ELR (cell line): ENCODE data around the gene PLXNA2.

Source experiments
- DNase-seq: peaks from one replicate; pipeline ENCODE4 v3.0.0-alpha.2; 2015; ENCODE audit warnings: low read depth

The PLXNA2 gene

GRCh38 chr1:208113011-208113410 lies 131.2 kb downstream of the PLXNA2 start:
- DNase-seq, result no peak

- no peak for DNase-seq
Observed at GRCh38 chr1:208112401-208112800, 131.8 kb downstream of the PLXNA2 start.

- no peak for DNase-seq
Observed at GRCh38 chr1:208111646-208112190, 132.5 kb downstream of the PLXNA2 start.

- no peak for DNase-seq
Observed at GRCh38 chr1:208110296-208110695, 133.9 kb downstream of the PLXNA2 start.

- no peak for DNase-seq
Observed at GRCh38 chr1:208108646-208109330, 135.4 kb downstream of the PLXNA2 start.

- peak; percentile 80 for DNase-seq
Observed at GRCh38 chr1:208108213-208108608, 136.0 kb downstream of the PLXNA2 start.

- DNase-seq, result peak; percentile 94
Observed at GRCh38 chr1:208107425-208108212, 136.6 kb downstream of the PLXNA2 start.

- DNase-seq, result no peak
Observed at GRCh38 chr1:208106218-208106617, 138.0 kb downstream of the PLXNA2 start.

GRCh38 chr1:208105756-208106155 lies 138.4 kb downstream of the PLXNA2 start:
- no peak for DNase-seq

- no peak for DNase-seq
Observed at GRCh38 chr1:208103597-208104513, 140.3 kb downstream of the PLXNA2 start.

- no peak for DNase-seq
Observed at GRCh38 chr1:208101661-208102431, 142.3 kb downstream of the PLXNA2 start.

GRCh38 chr1:208100906-208101305 lies 143.3 kb downstream of the PLXNA2 start:
- no peak for DNase-seq

- DNase-seq, result no peak
Observed at GRCh38 chr1:208100106-208100505, 144.1 kb downstream of the PLXNA2 start.

GRCh38 chr1:208098773-208099172 lies 145.4 kb downstream of the PLXNA2 start:
- DNase-seq, result no peak

- DNase-seq, result peak; percentile 67
Observed at GRCh38 chr1:208093754-208094719, 150.1 kb downstream of the PLXNA2 start.

- no peak for DNase-seq
Observed at GRCh38 chr1:208093046-208093445, 151.1 kb downstream of the PLXNA2 start.

- peak; percentile 50 for DNase-seq
Observed at GRCh38 chr1:208090388-208091301, 153.5 kb downstream of the PLXNA2 start.

GRCh38 chr1:208089761-208090370 lies 154.3 kb downstream of the PLXNA2 start:
- DNase-seq, result no peak

GRCh38 chr1:208089149-208089548 lies 155.0 kb downstream of the PLXNA2 start:
- no peak for DNase-seq
